GM18505 (cell line): Measurements from ENCODE around the gene INTS6.

ENCODE experiments used
- ATAC-seq: cut with Tn5 transposase; IDR thresholded peaks from one replicate; pipeline ENCODE4 v1.9.1; 2021; ENCODE audit not compliant: unreplicated experiment
- POLR2A ChIP-seq: IDR thresholded peaks from 4 replicates; pipeline ENCODE4 v1.6.1; 2011; ENCODE audit warnings: borderline replicate concordance; ENCODE audit not compliant: insufficient read depth, insufficient read length; ENCODE audit errors: extremely low read depth

The INTS6 gene

DNA sequence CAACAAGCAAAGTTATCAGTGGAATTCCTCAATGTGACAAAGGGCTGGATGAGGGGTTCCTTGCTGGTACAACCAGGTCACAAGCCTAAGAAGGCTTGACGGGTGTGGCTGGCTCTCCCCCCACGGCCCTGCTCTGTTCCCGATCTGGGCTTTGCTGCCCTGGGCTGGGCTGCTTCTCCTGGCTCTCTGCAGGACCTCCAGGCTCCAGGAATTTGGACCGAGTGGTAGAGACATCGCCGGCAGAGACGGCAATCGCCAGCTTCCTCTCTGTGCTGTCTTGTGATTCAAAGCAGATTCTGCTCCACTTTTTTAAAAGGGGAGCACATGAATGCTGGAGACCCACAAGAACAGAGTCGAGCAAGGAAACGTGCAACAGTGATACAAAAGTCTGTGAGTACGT lies 113.5 kb downstream of the INTS6 start, which contains the start of gene SERPINE3:
Gene SERPINE3 (plus strand): TSS at position 338 of the 400 bp plus-strand sequence. CDS start 1,401 bp downstream, outside the sequence.
- no peak for TF ChIP-seq POLR2A
- ATAC-seq: no peak

DNA sequence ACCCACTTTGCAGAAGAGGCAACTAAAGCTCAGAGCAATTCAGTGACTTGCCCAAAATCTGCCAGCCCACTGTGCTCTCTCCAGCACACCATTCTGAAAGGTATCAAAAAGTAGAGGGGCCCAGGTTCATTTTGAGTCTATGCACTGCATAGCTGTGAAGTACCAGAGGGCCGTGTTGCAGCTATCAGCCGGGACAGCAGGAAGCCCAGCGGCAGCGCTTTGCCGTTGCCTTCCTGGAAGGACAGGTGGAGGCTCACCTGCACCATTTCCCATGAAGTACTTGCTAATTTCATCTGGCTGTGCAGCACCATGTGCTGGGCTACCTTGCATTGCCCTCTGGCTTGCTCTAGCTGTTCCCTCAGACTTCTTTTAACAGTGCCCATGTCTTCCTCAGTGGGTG lies 116.1 kb downstream of the INTS6 start:
- ATAC-seq: no peak
- no peak for TF ChIP-seq POLR2A

DNA sequence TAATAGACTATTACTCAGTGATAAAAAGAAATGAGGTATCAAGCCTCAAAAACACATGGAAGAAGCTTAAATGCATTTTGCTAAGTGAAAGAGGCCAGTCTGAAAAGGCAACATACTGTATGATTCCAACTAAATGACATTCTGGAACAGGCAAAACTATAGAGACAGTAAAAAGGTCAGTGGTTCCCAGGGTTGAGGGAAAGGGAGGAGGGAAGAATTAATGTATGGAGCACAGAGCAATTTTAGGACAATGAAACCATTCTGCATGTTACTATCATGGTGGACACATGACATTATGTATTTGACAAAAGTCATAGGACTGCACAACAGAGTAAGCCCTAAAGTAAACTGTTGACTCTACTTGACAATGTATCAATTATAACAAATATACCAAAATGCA lies 119.0 kb downstream of the INTS6 start:
- ATAC-seq: no peak
- no peak for TF ChIP-seq POLR2A

DNA sequence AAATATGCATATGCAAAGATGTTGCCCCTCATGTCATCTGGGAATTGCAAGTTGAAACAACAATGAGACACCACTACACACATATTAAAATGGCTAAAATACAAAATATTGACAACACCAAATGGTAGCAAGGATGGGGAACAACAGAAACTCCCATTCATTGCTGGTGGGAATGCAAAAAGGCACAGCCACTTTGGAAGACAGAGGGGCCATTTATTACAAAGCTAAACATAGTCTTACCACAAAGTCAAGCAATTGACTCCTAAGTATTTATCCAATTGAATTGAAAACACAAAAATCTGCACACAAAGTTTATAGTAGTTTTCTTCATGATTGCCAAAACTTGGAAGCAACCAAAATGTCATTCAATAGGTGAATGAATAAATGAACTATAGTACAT lies 119.4 kb downstream of the INTS6 start:
- no peak for ATAC-seq
- no peak for TF ChIP-seq POLR2A

DNA sequence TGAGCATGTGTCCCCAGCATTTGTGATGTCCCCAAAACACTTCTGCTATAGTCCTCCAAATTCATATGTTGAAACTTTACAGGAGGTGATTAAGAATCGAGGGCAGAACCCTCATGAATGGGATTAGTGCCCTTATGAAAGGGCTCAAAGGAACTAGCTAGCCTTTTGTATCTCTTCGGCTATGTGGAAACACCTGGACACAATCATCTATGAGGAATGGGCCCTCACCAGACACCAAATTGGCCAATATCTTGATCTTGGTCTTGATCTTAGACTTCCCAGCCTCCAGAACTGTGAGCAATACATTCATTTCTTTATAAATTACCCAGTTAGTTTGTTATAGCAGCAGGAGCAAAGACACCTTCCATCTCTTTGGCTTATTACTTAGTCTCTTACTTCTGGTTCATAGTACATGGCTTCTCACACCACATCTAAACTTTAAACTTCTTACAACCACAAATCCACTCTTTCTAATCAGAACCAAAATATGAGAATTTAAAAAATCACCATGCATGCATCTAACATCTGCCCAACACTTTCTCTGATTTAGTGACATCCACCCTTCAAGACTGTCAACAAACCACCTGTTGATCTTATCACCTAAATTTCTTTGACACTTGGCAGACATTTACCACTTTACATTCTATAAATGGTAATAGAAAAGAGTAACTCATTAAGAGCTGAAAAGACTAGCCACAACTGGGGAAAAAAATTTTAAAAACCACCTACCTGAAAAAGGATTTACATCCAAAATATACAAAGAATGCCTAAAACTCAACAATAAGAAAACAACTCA lies 120.1 kb downstream of the INTS6 start:
- no peak for TF ChIP-seq POLR2A
- ATAC-seq: no peak

DNA sequence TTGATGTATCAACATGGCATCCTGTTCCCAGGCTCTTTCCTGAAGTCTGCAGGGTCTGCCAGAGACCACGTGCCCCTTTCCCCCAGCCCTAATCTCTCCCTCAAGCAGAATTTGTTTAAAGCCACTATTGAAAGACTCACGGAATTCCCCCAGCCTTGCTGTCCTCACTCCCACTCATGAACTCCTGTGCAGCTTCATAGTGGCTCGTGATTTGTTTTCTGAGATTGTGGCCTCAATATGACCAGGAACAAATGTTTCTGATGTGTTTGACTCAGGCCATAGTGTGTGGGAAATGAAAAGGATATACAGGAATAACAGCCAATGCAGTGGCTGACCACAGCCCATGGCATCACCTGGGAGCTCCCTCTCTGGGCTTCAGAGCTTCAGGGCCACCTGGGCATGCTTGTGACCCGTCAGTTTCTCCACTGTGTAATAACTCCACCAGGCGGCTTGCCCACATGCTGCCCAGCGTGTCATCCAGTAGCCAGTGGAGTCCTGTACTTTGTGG lies 121.4 kb downstream of the INTS6 start:
- no peak for ATAC-seq
- no peak for TF ChIP-seq POLR2A

DNA sequence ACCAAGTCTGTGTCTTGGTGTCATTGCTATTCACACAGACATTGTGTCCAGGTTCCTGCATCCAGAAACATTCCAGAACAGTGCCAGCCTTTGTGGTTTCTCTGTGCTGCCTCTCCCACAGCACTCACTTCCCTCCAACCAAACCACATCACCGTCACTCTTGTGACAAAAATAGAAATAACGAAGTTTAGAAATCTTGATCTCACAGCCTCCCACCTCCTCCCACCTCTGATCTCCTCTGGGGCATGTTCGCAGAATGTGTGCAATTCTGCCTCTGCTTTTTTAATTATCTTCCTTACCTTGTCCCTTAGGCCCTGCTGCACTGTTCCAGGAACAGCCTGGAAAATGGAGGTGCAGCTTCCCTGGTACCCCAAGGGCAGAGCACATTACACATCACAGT lies 122.0 kb downstream of the INTS6 start:
- ATAC-seq: no peak
- no peak for TF ChIP-seq POLR2A

DNA sequence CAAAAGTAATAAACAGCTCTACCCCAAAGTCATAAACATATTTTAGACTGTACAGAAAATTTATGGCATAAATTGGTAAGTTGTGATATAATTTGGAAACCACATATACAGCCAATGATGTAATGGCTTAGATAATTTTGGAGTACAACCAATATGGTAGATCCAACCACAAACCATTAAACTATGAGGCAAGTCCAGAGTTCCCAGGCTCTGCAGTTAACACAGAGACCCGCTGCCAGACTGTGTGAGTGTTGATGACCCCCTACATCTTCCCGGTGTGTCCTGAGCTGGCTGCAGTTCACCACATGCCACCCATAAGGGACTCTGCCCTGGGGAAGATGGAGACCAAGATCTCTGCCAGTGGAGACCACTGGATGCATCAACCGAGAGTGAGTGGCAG lies 123.2 kb downstream of the INTS6 start:
- TF ChIP-seq POLR2A: no peak
- no peak for ATAC-seq

DNA sequence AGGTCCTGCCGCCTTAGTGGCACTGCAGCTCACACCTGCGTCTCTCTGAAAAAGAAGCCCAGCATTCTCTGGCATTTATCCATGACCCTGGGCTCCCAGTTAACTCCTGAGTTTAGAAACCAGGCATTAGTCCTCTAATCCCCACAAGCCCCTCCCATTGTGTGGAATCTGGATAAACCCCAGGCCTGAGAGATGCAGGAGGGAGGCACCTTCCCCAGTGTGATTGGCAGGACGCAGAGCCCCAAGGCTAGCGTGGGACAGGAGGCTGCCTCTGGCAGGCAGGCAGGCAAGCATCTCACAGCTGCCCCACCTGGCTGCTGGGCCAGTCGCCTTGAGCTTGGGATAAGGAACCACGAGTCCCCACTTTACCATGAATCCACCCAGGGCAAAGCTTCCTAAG lies 124.3 kb downstream of the INTS6 start:
- no peak for TF ChIP-seq POLR2A
- no peak for ATAC-seq

DNA sequence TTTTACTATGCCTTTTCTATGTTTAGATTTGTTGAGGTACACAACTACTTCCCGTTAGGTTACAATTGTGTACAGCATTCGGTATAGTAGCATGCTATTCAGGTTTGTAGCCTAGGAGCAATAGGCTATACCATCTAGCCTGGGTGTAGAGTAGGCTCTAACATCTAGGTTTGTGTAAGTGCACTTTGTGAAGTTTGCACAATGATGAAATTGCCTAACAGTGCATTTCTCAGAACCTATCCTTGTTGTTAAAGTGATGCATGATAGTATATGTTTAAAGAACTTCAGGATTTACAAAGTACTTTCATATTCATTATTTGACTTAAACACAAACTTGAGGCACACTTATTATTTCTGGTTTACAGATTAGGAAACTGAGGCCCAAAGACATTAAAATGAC lies 124.9 kb downstream of the INTS6 start:
- TF ChIP-seq POLR2A: no peak
- no peak for ATAC-seq

DNA sequence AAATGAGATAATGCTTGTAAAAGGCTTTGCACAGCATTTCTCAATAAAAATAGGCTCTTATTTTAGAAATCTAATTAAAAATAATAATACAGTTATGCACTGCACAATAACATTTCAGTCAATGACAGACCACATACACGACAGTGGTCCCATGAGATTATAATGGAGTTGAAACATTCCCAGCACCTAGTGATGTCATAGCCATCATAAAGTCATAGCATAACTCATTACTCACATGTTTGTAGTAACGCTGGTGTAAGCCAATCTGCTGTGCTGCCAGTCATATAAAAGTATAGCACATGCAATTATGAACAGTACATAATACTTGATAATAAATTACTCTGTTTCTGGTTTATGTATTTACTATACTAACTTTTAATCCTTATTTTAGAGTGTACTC lies 126.1 kb downstream of the INTS6 start:
- no peak for ATAC-seq
- TF ChIP-seq POLR2A: no peak

DNA sequence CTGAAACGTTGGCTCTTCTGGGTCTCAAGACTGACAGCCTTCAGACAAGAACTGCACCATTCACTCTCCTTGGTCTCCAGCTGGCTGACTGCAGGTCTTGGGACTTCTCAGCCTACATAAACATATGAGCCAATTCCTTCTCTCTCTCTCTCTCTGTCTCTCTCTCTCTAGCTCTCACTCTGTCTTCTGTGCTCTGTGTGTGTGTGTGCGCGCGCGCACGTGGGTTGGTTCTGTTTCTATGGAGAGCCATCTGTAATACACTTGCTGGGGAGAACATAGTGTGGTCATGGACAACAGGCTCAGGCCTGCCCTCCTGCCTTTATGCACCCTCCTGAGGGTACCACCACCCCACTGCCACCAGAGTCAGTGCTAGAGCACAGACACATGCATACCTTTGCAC lies 127.0 kb downstream of the INTS6 start:
- no peak for TF ChIP-seq POLR2A
- no peak for ATAC-seq

DNA sequence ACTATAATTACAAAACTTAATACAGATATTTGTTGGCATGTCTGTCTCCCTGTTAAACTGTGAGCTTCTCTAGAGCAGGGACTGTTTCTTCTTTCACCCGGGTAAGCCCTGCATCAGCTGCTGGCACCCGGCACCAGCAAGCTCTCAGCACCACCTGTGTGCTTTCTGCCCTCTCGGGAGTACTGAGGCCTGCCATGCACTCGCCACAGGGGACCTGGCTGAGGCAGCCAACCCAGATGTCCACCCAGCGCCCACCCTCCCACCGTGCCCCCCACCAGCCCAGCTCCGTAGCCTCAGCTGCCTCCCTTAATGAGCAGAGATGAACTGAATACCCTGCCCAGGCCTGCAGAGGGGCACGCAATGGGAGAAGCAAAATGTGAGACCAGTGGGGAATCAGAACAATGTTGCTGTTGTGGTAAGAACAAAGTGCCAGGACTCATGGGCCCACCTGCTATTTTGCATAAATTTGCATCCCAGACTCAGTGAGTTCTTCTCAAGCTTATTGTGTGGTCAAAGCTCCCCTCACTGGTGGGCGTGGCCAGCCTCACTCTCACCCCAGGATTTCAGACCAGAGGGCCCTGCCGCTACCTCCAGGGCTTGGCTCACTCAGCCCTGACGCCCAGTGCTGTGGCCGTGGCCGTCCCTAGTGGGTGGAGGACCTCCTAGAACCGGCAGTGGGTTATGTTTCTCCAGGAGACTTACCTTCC lies 128.0 kb downstream of the INTS6 start:
- no peak for ATAC-seq
- TF ChIP-seq POLR2A: no peak
